ENCODE results near the gene CKM. TPM values are rescaled to one million over a fixed set of nuclear protein-coding genes. Genes with fewer than 3 reads are reported as not detected.

CKM gene
- total RNA-seq, 2 donors from 2014 or later, result 0.85 to 3.0 TPM

DNA sequence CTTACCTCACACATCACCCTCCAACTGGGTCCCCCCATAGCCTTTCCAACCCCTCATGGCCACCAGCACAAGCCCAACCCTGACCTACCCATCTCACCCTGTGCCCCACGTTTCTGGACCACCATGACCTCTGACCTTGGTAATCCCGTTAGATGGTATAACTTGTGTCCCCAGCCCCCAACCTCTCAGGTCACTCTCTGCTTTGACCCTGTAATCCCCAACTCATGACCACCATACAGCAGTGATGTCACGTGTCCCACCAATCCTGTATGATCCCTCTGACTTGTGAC is 26.4 kb upstream of the CKM start:
- no peak for ATAC-seq (ENCODE audit: insufficient number of reproducible peaks, low FRiP score, low read depth)
- no peaks in the 10 kb centered on the region for H3K9me3 ChIP-seq
- peaks cover 5% of the 10 kb centered on the region for H3K36me3 ChIP-seq
- H3K27me3 ChIP-seq (replicated peaks; ENCODE audit: insufficient read depth), result no peaks in the 10 kb centered on the region
- no peaks in the 10 kb centered on the region for H3K4me1 ChIP-seq (ENCODE audit: control insufficient read depth in 1 of 2, low read depth in 2 of 2)
- H3K27ac ChIP-seq, result no peak overlapping the region
- H3K4me3 ChIP-seq, result no peak overlapping the region
- no peak for DNase-seq (ENCODE audit: low spot score)
- TF ChIP-seq, protein P1, sequence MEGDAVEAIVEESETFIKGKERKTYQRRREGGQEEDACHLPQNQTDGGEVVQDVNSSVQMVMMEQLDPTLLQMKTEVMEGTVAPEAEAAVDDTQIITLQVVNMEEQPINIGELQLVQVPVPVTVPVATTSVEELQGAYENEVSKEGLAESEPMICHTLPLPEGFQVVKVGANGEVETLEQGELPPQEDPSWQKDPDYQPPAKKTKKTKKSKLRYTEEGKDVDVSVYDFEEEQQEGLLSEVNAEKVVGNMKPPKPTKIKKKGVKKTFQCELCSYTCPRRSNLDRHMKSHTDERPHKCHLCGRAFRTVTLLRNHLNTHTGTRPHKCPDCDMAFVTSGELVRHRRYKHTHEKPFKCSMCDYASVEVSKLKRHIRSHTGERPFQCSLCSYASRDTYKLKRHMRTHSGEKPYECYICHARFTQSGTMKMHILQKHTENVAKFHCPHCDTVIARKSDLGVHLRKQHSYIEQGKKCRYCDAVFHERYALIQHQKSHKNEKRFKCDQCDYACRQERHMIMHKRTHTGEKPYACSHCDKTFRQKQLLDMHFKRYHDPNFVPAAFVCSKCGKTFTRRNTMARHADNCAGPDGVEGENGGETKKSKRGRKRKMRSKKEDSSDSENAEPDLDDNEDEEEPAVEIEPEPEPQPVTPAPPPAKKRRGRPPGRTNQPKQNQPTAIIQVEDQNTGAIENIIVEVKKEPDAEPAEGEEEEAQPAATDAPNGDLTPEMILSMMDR (IDR thresholded peaks at IDR 0.05), result no peak

DNA sequence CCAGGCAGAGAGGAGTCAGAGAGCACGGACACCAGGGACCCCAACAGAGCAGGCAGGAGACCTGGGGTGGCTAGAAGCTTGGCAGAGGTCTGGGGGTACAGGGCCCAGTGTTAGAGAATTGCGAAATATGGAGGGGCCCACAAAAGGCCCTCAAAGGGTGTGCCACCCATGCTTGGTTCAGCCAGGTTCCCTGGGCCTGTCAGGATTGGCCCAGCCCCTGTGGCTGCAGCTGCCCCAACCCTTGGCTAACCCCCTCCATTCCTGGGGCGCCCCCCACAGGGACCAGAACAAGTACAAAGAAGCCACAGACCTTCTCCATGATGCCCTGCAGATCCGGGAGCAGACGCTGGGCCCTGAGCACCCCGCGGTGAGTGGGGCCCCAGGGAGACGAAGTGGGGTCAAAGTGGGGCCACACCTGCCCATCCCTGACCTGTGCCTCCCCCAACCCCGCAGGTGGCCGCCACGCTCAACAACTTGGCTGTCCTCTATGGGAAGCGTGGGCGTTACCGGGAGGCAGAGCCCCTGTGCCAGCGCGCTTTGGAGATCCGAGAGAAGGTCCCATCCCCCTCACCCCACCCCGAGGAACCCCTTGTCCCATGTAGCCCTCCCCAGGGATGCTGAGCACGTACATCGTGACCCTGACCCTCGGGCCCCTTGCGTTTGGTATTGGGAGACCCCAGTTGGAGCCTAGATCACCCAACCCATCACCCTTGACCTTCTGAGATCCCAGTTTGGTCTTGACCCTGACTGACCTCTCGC is 25.9 kb upstream of the CKM start:
- Histone ChIP-seq H3K36me3 (peaks cover 5% of the 10 kb centered on the region), H3K4me3 (no peak overlapping the region), H3K4me1 (ENCODE audit: control insufficient read depth in 1 of 2, low read depth in 2 of 2) (no peaks in the 10 kb centered on the region), H3K27ac (no peak overlapping the region), H3K9me3 (no peaks in the 10 kb centered on the region), H3K27me3 (replicated peaks; ENCODE audit: insufficient read depth) (no peaks in the 10 kb centered on the region)
- TF ChIP-seq, protein P1 (IDR thresholded peaks at IDR 0.05), result no peak
- ATAC-seq (ENCODE audit: insufficient number of reproducible peaks, low FRiP score, low read depth) (no peak), DNase-seq (ENCODE audit: low spot score) (no peak)

DNA sequence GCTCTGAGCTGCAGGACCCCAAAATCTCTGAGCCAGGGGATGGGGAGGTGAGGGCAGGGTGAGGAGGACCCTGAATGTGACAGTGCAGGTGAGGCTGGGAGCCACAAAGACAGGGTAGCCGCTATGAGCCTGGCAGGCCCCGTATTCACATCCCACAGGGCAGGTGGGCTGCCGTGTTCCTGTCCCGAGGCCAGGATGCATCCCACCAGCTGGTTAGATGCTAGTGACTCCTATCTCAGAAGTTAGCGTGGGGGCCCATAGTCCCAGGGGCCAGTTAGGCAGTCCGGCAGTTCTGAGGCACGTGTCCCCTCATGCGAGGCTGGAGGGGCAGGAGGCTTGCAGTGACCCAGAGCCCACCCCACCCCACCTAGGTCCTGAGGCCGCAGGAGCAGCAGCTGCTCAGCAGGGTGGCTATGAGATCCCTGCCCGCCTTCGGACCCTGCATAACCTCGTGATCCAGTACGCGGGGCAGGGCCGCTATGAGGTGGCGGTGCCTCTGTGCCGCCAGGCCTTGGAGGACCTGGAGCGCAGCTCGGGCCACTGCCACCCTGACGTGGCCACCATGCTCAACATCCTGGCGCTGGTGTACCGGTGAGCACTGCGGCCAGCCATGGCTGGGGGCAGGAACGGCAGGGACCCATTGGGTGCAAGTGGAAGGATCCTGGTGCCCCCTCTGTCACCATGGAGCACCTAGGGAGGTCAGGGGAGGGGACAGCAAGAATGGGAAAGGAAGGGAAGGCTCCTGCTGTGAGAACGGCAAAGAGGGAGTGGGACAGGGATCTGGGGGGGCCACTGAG is 25.1 kb upstream of the CKM start:
- Histone ChIP-seq H3K36me3 (peaks cover 5% of the 10 kb centered on the region), H3K4me1 (ENCODE audit: control insufficient read depth in 1 of 2, low read depth in 2 of 2) (no peaks in the 10 kb centered on the region), H3K27ac (no peak overlapping the region), H3K4me3 (no peak overlapping the region), H3K27me3 (replicated peaks; ENCODE audit: insufficient read depth) (no peaks in the 10 kb centered on the region), H3K9me3 (no peaks in the 10 kb centered on the region)
- TF ChIP-seq, protein P1 (IDR thresholded peaks at IDR 0.05), result no peak
- DNase-seq (ENCODE audit: low spot score) (no peak), ATAC-seq (ENCODE audit: insufficient number of reproducible peaks, low FRiP score, low read depth) (no peak)

DNA sequence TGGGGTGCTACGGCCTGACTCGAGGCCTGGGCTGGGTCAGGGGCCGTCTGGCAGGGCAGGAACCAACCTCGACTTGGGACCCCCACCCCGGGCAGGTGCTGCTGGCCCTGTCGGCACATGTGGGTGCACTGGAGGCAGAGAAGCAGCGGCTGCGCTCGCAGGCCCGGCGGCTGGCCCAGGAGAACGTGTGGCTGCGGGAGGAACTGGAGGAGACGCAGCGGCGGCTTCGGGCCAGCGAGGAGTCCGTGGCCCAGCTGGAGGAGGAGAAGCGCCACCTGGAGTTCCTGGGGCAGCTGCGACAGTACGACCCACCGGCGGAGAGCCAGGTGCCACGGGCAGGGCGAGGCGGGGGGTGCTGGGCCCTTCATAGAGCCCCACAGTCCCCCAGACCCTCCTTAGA is 23.8 kb upstream of the CKM start:
- no peaks in the 10 kb centered on the region for H3K36me3 ChIP-seq
- TF ChIP-seq, protein P1 (IDR thresholded peaks at IDR 0.05), result no peak
- no peak overlapping the region for H3K27ac ChIP-seq
- H3K9me3 ChIP-seq, result no peaks in the 10 kb centered on the region
- no peak overlapping the region for H3K4me3 ChIP-seq
- ATAC-seq (ENCODE audit: insufficient number of reproducible peaks, low FRiP score, low read depth), result no peak
- H3K27me3 ChIP-seq (replicated peaks; ENCODE audit: insufficient read depth), result no peaks in the 10 kb centered on the region
- no peaks in the 10 kb centered on the region for H3K4me1 ChIP-seq (ENCODE audit: control insufficient read depth in 1 of 2, low read depth in 2 of 2)
- no peak for DNase-seq (ENCODE audit: low spot score)

DNA sequence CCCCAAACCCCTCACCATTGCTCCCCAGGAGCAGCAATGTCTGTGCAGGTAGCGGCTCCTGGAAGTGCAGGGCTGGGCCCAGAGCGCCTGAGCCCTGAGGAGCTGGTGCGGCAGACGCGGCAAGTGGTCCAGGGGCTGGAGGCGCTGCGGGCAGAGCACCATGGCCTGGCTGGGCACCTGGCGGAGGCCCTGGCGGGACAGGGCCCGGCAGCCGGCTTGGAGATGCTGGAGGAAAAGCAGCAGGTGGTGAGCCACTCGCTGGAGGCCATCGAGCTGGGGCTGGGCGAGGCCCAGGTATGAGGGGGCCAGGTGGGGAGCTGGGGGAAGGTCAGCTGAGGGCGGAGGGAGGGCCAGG is 22.8 kb upstream of the CKM start:
- no peak for ATAC-seq (ENCODE audit: insufficient number of reproducible peaks, low FRiP score, low read depth)
- Histone ChIP-seq H3K9me3 (no peaks in the 10 kb centered on the region), H3K36me3 (no peaks in the 10 kb centered on the region), H3K27me3 (replicated peaks; ENCODE audit: insufficient read depth) (peaks cover 3% of the 10 kb centered on the region), H3K4me3 (no peak overlapping the region), H3K27ac (no peak overlapping the region), H3K4me1 (ENCODE audit: control insufficient read depth in 1 of 2, low read depth in 2 of 2) (peaks cover 5% of the 10 kb centered on the region in 2 donors)
- TF ChIP-seq, protein P1 (IDR thresholded peaks at IDR 0.05), result no peak
- no peak for DNase-seq (ENCODE audit: low spot score)
